ENCODE results near the gene ZNF273. TPM values are rescaled to one million over a fixed set of nuclear protein-coding genes. Genes with fewer than 3 reads are reported as not detected.
A peak's percentile ranks its signal among the peaks of the same experiment; 100 is the strongest.
"Not testable (repeated sequence)": the region's sequence is repeated elsewhere in the genome, so short reads cannot be mapped to it uniquely, and the experiment has no call there.

ZNF273 gene
- total RNA-seq, 3 donors from 2014 or later = 6.9 to 21.7 (median 18.0) TPM

- no peak for DNase-seq (ENCODE audit: low spot score in 2 of 2)
- Histone ChIP-seq H3K27me3 (no peaks in the 10 kb centered on the region), H3K36me3 (no peaks in the 10 kb centered on the region), H3K4me1 (no peaks in the 10 kb centered on the region), H3K9me3 (no peaks in the 10 kb centered on the region), H3K27ac (no peak overlapping the region), H3K4me3 (peak overlapping the region; percentile 44 to 72 (median 52))
- TF ChIP-seq POLR2AphosphoS5 (IDR thresholded peaks at IDR 0.05) (no peak), CTCF (IDR thresholded peaks at IDR 0.05) (no peak), POLR2A (IDR thresholded peaks at IDR 0.05) (no peak)
- intact Hi-C loops (cut with DNase I; ENCODE audit: low total_unique reads) = no loop called here
Observed at GRCh38 chr7:64889686-64890162, 13.3 kb upstream of the ZNF273 start.

GRCh38 chr7:64890273-64890672, 12.8 kb upstream of the ZNF273 start:
- H3K4me1 ChIP-seq; intact Hi-C loops (cut with DNase I; ENCODE audit: low total_unique reads); H3K4me3 ChIP-seq; H3K36me3 ChIP-seq; H3K27ac ChIP-seq; H3K27me3 ChIP-seq; H3K9me3 ChIP-seq; DNase-seq (ENCODE audit: low spot score in 2 of 2): not testable (repeated sequence)

GRCh38 chr7:64890761-64891362, 12.2 kb upstream of the ZNF273 start:
- no peaks in the 10 kb centered on the region for H3K27me3 ChIP-seq
- no peak overlapping the region for H3K4me3 ChIP-seq
- no peaks in the 10 kb centered on the region for H3K9me3 ChIP-seq
- H3K4me1 ChIP-seq = no peaks in the 10 kb centered on the region
- DNase-seq (ENCODE audit: low spot score in 2 of 2) = peak in 1 of 2 donors; percentile 33
- TF ChIP-seq POLR2AphosphoS5 (IDR thresholded peaks at IDR 0.05) = no peak
- no peak for TF ChIP-seq POLR2A (IDR thresholded peaks at IDR 0.05)
- no peak for TF ChIP-seq CTCF (IDR thresholded peaks at IDR 0.05)
- intact Hi-C loops (cut with DNase I; ENCODE audit: low total_unique reads) = no loop called here
- H3K36me3 ChIP-seq = no peaks in the 10 kb centered on the region
- H3K27ac ChIP-seq = peak overlapping the region; percentile 34 to 40

GRCh38 chr7:64891363-64892081, 11.6 kb upstream of the ZNF273 start:
- peak overlapping the region; percentile 34 to 40 for H3K27ac ChIP-seq
- intact Hi-C loops (cut with DNase I; ENCODE audit: low total_unique reads) = not testable (repeated sequence)

GRCh38 chr7:64892116-64892515, 11.0 kb upstream of the ZNF273 start:
- no peak for DNase-seq (ENCODE audit: low spot score in 2 of 2)

More at GRCh38 chr7:64891363-64892081, 11.6 kb upstream of the ZNF273 start:
- DNase-seq (ENCODE audit: low spot score in 2 of 2) = peak in 1 of 2 donors; percentile 68
- H3K4me1 ChIP-seq, H3K27me3 ChIP-seq, H3K4me3 ChIP-seq, H3K9me3 ChIP-seq, H3K36me3 ChIP-seq: not testable (repeated sequence)

More at GRCh38 chr7:64892116-64892515, 11.0 kb upstream of the ZNF273 start:
- TF ChIP-seq CTCF (IDR thresholded peaks at IDR 0.05) (no peak), POLR2AphosphoS5 (IDR thresholded peaks at IDR 0.05) (no peak)
- intact Hi-C loops (cut with DNase I; ENCODE audit: low total_unique reads) = no loop called here
- Histone ChIP-seq H3K27ac (no peak overlapping the region), H3K9me3 (no peaks in the 10 kb centered on the region), H3K27me3 (no peaks in the 10 kb centered on the region), H3K36me3 (no peaks in the 10 kb centered on the region), H3K4me3 (no peak overlapping the region), H3K4me1 (no peaks in the 10 kb centered on the region)

Measured in breast epithelium (tissue), 4 donors.